HG03097 (cell line): ENCODE results near the gene GALM.
"Not testable (repeated sequence)": the region's sequence is repeated elsewhere in the genome, so short reads cannot be mapped to it uniquely, and the experiment has no call there.

Experiments used
- ATAC-seq: cut with Tn5 transposase; IDR thresholded peaks from one replicate; pipeline ENCODE4 v1.9.1; 2021; ENCODE audit not compliant: unreplicated experiment, low FRiP score

GALM gene

DNA sequence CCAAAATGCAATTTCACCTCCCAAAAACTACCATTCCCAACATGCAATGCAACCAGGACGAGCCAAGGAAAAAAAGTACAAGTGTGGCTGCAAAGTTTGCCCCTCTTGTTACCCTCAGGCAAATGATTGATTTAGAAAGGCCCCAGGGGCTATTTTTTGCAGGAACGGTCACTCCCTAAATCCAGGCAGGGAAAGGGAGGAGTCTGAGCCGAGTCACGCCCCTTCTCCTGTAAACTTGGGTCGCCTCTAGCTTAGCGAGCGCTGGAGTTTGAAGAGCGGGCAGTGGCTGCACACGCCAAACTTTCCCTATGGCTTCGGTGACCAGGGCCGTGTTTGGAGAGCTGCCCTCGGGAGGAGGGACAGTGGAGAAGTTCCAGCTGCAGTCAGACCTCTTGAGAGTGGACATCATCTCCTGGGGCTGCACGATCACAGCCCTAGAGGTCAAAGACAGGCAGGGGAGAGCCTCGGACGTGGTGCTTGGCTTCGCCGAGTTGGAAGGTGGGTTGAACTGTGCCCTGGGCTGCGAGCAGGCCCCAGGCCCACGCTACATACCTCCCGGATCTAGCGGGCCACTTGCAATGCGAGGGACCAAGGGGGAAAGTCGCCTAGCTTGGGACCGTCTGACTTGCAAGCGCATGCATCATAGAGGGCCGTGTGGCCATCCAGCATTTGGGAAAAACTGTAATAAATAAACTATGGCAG lies at the start of gene GALM:
Gene GALM (plus strand): TSS at position 261 of the 702 bp plus-strand sequence. CDS start 48 bp downstream, at position 309.
- no peak for ATAC-seq

DNA sequence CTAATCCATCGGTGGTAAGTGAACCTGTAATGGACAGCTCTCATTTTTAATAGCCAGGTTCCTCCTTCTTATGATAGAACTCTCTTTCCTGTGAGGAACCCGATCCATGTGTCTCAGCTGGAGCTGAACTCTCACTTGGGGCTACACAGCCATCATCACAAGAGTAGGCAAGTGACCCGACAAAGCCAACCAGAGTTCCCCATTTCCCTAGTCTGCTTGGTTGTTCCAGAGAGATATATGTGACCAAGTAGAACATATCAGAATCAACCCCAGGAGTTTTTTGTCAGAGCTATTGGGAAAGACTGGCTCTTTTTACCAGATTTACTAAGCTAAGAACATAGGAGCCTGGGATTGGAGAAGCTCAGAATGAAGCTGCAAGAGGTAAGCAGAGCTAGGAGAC lies 48.6 kb upstream of the GALM start:
- no peak for ATAC-seq

DNA sequence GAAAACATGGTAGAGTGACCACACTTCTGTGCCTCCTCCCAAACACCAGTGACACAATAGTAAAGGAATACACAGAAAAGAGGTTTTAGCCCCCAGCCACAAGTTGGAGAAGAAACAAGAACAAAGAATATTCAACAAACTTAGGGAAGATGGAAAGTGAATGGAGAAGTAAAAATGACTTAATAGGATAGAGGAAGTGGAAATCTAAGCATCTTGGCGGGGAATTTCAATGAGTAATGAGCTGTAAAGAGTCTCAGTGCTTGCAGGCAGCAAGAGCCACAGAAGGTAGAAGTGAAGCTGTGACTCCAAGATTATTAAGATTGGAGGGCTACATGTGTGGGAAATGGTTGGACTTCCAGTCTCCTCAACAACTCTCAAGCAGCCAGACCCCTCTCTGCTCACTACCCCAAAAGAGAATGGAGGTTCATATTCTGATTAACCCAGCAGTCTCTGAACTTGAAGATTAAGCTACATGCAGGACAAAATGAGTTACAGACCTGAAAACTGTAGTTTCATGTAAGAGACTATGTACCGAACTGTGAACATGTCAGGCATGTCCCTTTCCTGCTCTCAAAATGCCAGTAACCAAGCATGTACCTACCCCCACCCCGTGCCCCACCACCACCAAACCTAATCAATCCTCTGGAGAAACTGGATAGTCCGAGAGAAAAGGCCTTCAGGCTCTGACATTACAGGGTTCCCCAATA lies 46.3 kb upstream of the GALM start:
- ATAC-seq: no peak

DNA sequence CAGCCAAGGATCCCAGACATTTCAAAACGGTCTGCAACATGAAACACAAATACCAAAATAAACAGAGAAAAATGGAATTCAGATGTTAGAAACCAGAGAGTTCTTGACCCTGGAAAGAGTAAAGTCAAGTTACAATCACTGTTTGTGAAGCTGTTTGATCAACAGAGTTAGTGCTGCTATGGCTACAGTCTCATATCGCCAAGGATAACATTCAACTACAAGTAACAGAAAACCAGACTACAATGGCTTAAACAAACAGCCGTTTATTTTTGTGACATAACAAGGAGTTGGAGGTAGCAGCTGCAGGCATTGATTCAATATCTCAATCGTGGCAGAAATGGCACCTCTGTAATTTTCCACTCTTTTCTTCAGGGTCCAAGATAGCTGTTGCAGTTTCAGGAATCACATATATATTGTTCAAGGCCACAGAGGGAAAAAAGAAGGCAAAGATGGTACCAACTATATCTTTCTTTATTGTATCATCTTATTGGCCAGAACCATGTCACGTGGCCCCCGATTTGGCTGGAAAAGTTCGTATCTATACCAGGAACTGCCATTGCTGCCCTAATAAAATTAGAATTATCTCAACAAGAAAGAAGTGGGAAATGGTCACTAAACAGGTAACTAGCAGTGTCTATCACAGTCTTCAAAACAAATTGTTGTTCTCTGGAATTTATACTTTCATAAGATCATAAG lies 45.5 kb upstream of the GALM start:
- ATAC-seq: no peak

DNA sequence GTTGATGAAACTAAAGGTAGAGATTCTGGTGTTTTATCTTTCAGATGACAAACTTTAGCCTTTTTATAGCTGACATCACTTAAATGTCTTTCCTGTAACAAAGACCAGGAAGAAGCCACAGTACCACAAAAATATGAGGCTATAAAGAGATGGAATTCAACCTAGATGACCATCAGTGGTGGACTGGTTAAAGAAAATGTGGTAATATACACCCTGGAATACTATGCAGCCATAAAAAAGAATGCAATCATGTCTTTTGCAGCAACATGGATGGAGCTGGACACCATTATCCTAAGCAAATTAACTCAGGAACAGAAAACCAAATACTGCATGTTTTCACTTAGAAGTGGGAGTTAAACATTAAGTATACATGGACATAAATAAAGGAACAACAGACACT lies 44.9 kb upstream of the GALM start:
- no peak for ATAC-seq

DNA sequence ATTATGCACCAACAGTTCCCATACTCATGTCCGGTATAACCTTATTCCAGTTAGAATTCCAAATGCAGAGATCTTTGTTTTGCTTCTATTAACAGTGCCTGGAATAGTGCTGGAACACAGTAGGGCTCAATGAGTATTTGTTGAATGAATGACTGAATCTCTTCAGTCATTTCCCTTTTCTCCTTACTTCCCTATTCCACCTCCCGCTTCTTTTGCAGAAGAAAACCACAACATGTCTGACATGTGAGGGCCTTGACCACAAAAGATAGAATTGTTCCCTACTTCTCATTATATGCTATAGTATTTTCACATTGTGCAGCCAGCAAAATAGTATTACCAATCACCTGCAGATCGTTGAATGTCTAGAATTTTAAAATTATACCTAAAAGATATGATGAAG lies 43.7 kb upstream of the GALM start:
- ATAC-seq: no peak

DNA sequence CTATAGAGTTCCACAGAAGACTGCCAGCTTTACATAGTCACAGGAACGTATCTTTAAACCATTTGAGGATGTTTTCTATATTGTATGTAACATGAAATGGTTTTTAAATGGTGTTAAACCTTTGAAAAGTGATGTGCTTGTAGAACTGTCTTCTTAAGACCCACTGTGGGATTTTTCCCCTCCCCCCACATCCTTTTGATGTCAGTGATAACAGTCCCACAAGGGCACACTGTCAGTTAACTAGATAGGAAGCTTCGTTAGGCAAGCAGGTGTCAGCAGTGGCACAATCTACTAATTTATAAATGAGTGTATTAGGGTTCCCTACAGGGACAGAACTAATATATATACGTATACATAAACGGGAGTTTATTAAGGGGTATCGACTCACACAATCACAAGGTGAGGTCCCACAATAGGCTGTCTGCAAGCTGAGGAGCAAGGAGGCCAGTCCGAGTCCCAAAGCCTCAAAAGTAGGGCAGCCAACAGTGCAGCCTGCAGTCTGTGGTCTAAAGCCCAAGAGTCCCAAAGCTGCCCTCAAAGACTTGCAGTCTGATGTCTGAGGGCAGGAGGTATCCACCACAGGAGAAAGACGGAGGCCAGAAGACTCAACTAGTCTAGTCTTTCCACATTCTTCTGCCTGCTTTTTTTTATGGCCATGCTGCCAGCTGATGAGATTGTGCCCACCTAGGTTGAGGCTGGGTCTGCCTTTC lies 39.4 kb upstream of the GALM start:
- ATAC-seq: no peak

DNA sequence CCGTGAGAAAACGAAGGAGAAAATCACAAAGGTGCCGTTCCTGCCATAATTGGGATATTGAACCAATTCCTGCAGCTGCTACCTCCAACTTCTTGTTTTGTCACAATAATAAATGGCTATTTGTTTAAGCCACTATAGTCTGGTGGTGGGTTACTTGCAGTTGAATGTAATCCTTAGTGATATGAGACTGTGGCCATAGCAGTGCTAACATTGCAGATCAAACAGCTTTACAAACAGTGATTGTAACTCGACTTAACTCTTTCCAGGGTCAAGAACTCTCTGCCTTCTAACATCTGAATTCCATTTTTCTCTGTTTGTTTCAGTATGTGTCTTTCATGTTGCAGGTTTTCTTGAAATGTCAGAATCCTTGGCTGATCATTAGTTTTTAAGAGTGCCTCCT lies 38.5 kb upstream of the GALM start:
- ATAC-seq: no peak

DNA sequence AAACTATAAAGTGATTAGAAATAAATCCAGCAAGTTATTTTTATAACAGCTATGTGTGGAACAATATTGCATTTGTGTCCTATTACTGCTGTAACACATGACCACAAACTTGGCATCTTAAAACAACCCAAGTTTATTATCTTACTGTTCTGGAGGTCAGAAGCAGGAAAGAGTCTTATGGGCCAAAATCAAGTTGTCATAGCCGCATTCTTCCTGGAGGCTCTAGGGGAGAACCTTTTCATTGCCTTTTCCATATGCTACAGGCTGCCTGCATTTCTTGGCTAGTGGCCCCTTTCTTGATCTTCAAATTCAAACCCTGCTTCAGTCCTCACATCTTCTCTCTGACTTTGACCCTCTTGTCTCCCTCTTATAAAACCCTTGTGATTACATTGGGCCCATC lies 36.2 kb upstream of the GALM start:
- ATAC-seq: no peak

DNA sequence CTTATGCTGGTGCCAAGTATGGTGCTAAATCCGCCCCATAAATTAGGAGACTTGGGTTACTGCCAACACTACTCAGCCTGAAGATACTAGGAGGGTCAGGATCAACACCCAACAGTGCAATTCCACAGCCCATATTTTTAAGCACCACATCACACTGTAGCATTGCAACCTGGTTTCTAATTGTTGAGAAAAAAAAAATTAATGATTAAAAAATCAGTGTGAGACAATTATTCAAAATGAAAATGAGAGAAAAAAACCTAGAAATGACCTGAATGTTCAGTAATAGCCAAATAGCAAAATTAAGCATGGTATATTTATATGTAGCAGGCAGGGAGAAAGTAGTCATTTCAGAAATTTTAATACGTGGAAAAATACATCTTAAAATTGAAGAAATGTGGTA lies 33.9 kb upstream of the GALM start:
- ATAC-seq: no peak

DNA sequence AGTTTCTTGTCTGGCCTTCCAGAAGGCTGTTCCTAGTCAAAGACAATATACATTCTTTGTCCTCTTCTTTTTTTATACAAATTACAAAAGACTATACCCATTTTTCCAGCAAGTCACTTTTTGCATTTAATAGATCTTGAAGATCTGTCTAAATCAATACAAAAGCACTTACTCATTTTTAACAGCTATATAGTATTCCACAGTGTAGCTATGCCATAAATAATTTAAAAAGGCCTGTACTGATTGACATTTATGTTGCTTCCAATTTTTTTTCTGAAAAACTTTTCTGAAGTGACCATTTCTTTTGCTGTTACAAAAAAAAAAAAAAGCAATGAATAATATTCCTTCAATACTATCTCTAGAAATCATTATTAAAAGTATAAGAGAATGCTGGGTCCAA lies 32.9 kb upstream of the GALM start:
- ATAC-seq: no peak

DNA sequence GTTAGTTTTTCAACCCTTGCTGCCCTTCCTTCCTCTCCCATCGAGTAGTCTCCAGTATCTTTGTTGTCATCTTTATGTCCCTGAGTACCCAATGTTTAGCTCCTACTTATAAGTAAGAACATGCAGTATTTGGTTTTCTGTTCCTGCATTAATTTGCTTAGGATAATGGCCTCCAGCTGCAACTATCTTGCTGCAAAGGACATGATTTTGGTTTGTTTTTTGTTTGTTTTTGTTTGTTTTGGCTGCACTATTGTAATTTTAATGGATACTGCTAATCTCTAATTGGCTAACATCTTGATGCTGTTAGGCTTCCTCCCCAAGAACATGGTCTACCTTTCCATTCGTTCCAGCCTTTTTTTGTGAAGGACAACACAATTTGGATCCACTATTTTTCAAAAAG lies 32.0 kb upstream of the GALM start:
- ATAC-seq: no peak

DNA sequence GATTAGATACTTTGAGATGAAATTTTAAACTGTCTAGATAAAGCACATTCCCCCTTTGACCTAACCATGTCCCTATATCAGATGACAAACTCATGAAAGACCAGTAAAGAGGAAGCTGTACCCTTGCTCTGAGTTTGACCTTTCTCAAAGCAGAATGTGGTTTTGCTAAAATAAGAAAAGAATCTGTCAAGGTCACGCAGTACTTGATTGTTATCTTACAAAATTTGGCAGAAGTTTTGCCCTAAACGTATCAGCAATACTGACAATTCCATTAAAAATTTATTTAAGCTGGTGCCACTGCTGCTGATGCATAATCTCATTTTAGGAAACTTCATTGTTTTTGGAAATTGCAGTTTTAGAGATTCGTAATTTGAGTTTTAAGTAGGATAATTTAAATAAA lies 31.2 kb upstream of the GALM start:
- no peak for ATAC-seq

DNA sequence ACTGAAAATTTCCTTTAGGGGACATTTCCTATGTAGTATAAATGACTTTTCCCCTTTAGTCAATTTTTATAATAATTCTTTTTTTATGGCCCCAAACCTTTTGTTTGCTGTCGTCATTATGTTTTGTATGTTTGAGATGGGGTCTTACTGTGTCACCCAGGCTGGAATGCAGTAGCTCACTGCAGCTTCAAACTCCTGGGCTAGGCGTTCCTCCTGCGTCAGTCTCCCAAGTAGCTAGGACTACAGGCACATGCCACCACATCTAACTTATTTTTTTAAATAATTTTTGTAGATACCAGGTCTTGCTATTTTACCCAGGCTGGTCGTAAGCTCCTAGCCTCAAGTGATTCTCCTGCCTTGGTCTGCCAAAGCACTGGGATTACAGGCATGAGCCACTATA lies 30.8 kb upstream of the GALM start:
- no peak for ATAC-seq

DNA sequence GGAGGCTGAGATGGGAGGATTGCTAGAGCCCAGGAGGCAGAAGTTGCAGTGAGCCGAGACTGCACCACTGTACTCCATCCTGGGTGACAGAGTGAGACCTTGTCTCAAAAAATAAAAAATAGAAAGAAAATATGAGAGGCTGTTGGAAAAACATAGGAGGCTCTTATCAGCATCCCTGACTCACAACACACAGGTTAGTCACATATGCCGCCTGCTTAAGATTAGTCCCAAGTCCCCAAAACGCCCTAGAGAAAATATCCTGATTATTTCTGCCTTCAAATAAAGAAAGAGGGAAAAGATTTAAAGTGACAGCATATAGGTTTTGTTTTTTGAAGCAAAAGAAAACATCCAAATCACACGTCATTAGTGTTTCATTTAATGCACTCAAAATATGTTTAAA lies 29.8 kb upstream of the GALM start:
- no peak for ATAC-seq

DNA sequence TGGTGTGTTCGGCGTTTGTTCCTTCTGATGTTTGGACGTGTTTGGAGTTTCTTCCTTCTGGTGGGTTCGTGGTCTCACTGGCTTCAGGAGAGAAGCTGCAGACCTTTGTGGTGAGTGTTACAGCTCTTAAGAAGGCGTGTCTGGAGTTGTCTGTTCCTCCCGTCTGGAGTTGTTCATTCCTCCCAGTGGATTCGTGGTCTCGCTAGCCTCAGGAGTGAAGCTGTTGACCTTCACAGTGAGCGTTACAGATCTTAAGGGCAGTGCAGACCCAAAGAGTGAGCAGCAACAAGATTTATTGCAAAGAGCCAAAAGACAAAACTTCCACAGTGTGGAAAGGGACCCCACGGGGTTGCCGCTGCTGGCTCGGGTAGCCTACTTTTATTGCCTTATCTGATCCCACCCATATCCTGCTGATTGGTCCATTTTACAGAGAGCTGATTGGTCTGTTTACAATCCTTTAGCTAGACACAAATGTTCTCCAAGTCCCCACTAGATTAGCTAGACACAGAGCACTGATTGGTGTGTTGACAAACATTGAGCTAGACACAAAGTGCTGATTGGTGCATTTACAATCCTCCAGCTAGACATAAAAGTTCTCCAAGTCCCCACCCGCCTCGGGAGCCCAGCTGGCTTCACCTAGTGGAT lies 23.4 kb upstream of the GALM start:
- not testable (repeated sequence) for ATAC-seq

DNA sequence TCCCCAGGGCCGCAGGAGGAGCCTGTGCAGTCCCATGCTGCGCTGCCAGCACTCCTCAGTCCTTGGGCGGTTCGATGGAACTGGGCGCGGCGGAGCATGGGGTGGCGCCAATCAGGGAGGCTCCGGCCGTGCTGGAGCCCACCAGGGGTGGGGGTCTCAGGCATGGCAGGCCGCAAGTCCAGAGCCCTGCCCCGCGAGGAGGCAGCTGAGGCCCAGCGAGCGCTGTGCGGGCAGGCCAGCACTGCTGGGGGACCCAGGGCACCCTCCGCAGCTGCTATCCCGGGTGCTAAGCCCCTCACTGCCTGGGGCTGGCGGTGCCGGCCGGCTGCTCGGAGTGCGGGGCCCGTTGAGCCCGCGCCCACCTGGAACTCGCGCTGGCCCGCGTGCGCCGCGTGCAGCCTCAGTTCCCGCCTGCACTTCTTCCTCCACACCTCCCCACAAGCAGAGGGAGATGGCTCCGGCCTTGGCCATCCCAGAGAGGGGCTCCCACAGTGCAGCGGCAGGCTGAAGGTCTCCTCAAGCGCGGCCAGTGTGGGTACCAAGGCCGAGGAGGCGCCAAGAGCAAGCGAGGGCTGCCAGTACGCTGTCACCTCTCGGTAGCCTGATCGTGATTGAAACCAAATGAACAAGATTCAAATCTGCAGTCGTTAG lies 22.8 kb upstream of the GALM start:
- no peak for ATAC-seq

DNA sequence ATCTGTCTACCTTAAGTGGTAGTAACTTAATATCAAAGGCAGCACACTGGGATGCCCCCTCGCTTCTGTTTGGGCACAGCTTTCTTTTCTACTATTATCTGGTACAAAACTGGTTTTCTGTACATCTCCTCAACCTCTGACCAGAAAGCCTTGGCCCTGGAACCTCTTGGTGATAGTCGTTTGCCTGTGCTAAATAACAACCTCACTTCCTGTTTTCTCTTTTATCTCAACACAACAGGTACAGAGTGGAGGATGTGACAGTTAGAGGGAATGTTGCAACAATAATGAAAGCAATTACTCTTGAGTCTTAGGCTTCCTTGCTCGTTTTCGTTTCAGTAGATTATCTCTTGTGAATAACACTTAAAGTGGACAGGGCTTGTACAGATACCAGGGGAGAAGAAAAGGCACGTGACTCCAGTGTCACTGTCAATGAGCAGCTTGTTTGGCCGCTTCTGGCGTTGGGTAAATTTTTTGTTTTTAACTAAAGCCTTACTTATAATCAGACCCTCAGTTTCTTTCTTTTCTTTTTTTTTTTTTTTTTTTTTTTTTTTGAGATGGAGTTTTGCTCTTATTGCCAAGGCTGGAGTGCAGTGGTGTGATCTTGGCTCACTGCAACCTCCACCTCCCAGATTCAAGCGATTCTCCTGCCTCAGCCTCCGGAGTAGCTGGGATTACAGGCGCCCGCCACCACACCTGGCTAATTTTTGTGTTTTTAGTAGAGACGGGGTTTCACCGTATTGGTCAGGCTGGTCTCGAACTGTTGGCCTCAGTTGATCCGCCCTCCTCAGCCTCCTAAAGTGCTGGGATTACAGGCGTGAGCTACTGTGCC lies 22.0 kb upstream of the GALM start:
- not testable (repeated sequence) for ATAC-seq

DNA sequence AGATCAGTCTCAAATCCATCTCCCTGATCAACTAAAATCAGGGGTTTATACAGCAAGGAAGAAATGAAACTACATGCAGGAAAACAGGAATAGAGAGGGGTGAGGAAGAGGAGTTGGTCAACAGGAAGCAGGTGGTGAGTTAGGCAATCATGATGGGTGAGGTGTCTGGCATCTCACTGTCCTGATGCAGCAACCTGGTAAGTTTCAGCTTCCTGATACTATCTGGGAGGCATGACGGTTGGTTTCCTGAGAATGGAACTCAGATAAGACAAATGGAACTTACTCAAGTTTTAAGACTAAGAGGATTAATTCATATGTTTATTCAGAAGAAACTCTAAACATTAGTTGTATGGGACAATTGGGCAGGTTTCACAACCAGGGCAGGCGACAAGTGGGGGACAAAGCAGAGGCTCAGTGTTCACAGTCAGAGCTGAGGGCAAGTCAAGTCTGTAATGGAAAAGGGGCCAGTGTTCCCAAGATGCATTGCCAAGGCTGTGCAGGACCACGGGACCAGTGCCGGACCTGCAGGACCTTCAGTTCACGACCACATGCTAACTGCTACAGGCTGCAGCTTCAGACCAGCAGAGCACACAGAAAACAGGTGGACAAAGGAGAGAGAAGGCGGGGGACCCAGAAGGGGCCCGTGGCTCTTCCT lies 17.7 kb upstream of the GALM start:
- ATAC-seq: no peak
